HG02938 (cell line): ENCODE data around the gene INTS6L.
"Not testable (repeated sequence)": the region's sequence is repeated elsewhere in the genome, so short reads cannot be mapped to it uniquely, and the experiment has no call there.

Source experiments
- ATAC-seq: cut with Tn5 transposase; IDR thresholded peaks from one replicate; pipeline ENCODE4 v1.9.1; 2021; ENCODE audit warnings: mild to moderate bottlenecking, moderate library complexity; ENCODE audit not compliant: unreplicated experiment

The INTS6L gene

DNA sequence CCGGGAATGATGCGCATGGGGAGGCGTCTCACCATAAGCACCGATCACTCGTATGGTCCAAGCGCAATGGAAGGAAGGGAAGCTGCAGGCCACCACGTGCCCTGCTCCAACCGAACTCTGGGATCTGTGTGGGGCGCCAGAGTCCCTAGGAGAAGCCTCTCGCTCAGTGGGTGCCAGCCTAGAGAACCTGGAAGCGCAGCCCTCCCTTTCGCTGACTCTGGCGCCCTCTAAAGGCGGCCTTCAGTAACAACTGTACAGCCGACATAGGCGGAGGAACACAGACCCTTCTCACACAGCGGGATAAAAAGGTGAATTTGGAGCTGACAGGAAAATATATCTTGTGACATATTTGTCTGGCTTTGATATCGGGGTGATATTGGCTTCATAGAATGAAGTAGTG lies 76.0 kb downstream of the INTS6L start:
- no peak for ATAC-seq

- no peak for ATAC-seq
These were observed 85.4 kb downstream of the INTS6L start for GRCh38 chrX:135605906-135606305.

GRCh38 chrX:135624408-135625204 lies 104.1 kb downstream of the INTS6L start:
- ATAC-seq, result not testable (repeated sequence)

DNA sequence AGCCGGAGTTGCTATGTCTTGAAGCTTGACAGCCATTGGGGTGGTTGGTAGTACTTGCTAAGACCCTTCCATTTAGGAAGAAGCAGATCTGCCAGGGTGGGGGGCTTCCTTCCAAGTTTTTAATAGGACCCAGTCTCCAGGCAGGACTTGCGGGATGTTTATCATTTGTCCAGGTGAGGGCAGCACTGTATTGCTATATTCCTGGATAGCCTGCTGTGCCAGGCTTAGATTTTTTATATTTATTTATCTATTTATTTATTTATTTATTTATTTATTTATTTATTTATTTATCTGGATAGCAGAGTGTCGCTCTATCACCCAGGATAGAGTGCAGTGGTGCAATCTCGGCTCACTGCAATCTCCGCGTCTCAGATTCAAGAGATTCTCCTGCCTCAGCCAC lies 105.5 kb downstream of the INTS6L start:
- no peak for ATAC-seq

DNA sequence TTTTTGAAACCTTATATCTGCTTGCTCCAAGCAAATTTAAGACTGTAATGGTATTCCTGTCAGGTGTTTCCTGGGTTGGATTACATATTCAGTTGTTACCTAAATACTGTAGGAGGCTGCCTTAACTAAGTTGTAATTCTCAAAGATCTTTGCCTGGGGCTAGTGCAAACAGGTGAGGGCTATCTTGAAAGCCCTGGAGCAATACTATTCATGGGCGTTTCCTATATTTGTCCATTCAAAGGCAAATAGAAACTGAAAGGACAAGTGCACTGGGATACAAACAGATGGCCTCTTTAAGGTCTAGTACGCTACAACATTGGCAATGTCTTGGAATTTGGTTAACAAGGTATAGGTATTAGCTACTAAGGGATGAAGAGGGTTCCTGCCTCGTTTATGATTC lies 108.9 kb downstream of the INTS6L start:
- ATAC-seq, result no peak
